ENCODE measurements around the gene TNFAIP8. TPM values are rescaled to one million over a fixed set of nuclear protein-coding genes. Genes with fewer than 3 reads are reported as not detected.

The TNFAIP8 gene
- total RNA-seq, 6 experiments from 2014 or later: 8.0 to 13.9 (median 10.5) TPM

GRCh38 chr5:119322948-119323537, 32.8 kb upstream of the TNFAIP8 start:
- peaks cover 7% of the 10 kb centered on the region; the same call in 1 of the 2 replicates for H3K36me3 Mint-ChIP-seq (ENCODE audit: low read depth)
- H3K4me3 Mint-ChIP-seq: no peak overlapping the region
- no peaks in the 10 kb centered on the region; the same call in none of the 2 replicates for H3K27me3 Mint-ChIP-seq (ENCODE audit: insufficient read depth)
- no peak for DNase-seq
- H3K27ac Mint-ChIP-seq: peak overlapping the region; percentile 92
- H3K9me3 Mint-ChIP-seq: no peaks in the 10 kb centered on the region
- TF ChIP-seq, protein P1, sequence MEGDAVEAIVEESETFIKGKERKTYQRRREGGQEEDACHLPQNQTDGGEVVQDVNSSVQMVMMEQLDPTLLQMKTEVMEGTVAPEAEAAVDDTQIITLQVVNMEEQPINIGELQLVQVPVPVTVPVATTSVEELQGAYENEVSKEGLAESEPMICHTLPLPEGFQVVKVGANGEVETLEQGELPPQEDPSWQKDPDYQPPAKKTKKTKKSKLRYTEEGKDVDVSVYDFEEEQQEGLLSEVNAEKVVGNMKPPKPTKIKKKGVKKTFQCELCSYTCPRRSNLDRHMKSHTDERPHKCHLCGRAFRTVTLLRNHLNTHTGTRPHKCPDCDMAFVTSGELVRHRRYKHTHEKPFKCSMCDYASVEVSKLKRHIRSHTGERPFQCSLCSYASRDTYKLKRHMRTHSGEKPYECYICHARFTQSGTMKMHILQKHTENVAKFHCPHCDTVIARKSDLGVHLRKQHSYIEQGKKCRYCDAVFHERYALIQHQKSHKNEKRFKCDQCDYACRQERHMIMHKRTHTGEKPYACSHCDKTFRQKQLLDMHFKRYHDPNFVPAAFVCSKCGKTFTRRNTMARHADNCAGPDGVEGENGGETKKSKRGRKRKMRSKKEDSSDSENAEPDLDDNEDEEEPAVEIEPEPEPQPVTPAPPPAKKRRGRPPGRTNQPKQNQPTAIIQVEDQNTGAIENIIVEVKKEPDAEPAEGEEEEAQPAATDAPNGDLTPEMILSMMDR (IDR thresholded peaks at IDR 0.05): no peak
- H3K4me1 Mint-ChIP-seq (ENCODE audit: low read depth): peaks cover 61% of the 10 kb centered on the region

GRCh38 chr5:119323601-119324000, 32.2 kb upstream of the TNFAIP8 start:
- DNase-seq: no peak
- TF ChIP-seq, protein P1 (IDR thresholded peaks at IDR 0.05): no peak
- Mint-ChIP-seq H3K27me3 (ENCODE audit: insufficient read depth) (peaks cover 2% of the 10 kb centered on the region), H3K36me3 (ENCODE audit: low read depth) (peaks cover 7% of the 10 kb centered on the region; the same call in 1 of the 2 replicates), H3K4me3 (no peak overlapping the region; the same call in 1 of the 2 replicates), H3K4me1 (ENCODE audit: low read depth) (peaks cover 67% of the 10 kb centered on the region), H3K27ac (peak overlapping the region; percentile 92), H3K9me3 (no peaks in the 10 kb centered on the region)

GRCh38 chr5:119324842-119325241, 31.0 kb upstream of the TNFAIP8 start:
- H3K27me3 Mint-ChIP-seq (ENCODE audit: insufficient read depth): peaks cover 2% of the 10 kb centered on the region
- H3K4me1 Mint-ChIP-seq (ENCODE audit: low read depth): peaks cover 76% of the 10 kb centered on the region
- H3K4me3 Mint-ChIP-seq: peak overlapping the region; percentile 67
- TF ChIP-seq, protein P1 (IDR thresholded peaks at IDR 0.05): no peak
- DNase-seq: no peak
- no peaks in the 10 kb centered on the region for H3K9me3 Mint-ChIP-seq
- peak overlapping the region; percentile 92 for H3K27ac Mint-ChIP-seq
- peaks cover 7% of the 10 kb centered on the region; the same call in 1 of the 2 replicates for H3K36me3 Mint-ChIP-seq (ENCODE audit: low read depth)

GRCh38 chr5:119327018-119327417, 28.8 kb upstream of the TNFAIP8 start:
- Mint-ChIP-seq H3K27ac (peak overlapping the region; percentile 45), H3K36me3 (ENCODE audit: low read depth) (peaks cover 7% of the 10 kb centered on the region; the same call in 1 of the 2 replicates)
- DNase-seq: no peak

DNA sequence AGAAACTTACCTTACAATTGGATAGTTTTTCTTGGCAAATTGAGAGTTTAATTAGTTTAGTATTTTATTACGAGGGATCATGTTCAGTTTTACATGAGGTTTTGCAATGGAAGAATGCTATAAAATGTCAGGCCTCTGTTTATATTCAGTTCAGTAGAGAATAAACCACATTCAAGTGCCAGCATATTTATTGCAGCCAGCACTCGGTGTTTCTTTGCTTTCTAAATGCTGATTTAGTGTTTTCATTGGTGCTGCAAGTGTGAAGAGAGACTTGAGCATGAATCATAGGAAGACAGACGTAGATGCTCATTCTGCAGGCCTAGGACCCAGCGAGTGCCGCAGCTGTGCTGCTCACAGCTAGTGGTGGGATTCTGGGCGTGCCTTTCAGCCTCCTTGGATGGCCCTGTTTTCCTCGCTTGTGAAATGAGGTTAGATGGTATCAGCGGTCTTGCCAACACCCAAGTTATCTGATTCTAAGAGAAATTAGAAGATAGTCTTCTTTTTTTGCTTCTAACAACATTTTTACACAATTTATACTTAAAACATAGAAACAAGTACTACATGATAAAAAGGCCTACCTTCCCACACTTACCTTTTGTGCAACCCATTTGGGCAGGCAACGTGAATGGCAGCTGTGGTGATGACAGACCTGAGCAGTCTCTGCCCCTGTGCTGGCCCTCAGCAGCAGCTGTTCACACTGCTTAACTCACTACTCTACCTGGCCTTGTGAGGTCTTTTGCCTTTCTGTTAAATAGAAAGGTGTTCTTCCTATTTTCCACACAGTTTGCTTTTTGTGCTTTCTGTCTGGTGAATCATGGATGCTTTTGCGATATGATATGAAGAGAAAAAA, 26.8 kb upstream of the TNFAIP8 start:
- peak overlapping the region; percentile 53; the same call in 1 of the 2 replicates for H3K27ac Mint-ChIP-seq
- peak; percentile 52 for DNase-seq

More at GRCh38 chr5:119327018-119327417, 28.8 kb upstream of the TNFAIP8 start:
- H3K4me1 Mint-ChIP-seq (ENCODE audit: low read depth): peaks cover 70% of the 10 kb centered on the region
- TF ChIP-seq, protein P1 (IDR thresholded peaks at IDR 0.05): no peak
- H3K27me3 Mint-ChIP-seq (ENCODE audit: insufficient read depth): peaks cover 2% of the 10 kb centered on the region
- H3K9me3 Mint-ChIP-seq: no peaks in the 10 kb centered on the region
- H3K4me3 Mint-ChIP-seq: no peak overlapping the region

More for the DNA sequence above, 26.8 kb upstream of the TNFAIP8 start:
- H3K9me3 Mint-ChIP-seq: no peaks in the 10 kb centered on the region
- H3K27me3 Mint-ChIP-seq (ENCODE audit: insufficient read depth): peaks cover 2% of the 10 kb centered on the region
- no peaks in the 10 kb centered on the region for H3K36me3 Mint-ChIP-seq (ENCODE audit: low read depth)
- H3K4me1 Mint-ChIP-seq (ENCODE audit: low read depth): peaks cover 50% of the 10 kb centered on the region
- TF ChIP-seq, protein P1 (IDR thresholded peaks at IDR 0.05): no peak
- peak overlapping the region; percentile 38; the same call in 1 of the 2 replicates for H3K4me3 Mint-ChIP-seq

Data from HFFc6 (cell line).